NCI-H128 (cell line): ENCODE measurements around the gene NPHP4.
A peak's percentile ranks its signal among the peaks of the same experiment; 100 is the strongest.

Experiments
- DNase-seq: peaks from one replicate; lab custom pipeline; 2025; ENCODE audit not compliant: unreplicated experiment; lab: John Stamatoyannopoulos, UW

The NPHP4 gene

DNA sequence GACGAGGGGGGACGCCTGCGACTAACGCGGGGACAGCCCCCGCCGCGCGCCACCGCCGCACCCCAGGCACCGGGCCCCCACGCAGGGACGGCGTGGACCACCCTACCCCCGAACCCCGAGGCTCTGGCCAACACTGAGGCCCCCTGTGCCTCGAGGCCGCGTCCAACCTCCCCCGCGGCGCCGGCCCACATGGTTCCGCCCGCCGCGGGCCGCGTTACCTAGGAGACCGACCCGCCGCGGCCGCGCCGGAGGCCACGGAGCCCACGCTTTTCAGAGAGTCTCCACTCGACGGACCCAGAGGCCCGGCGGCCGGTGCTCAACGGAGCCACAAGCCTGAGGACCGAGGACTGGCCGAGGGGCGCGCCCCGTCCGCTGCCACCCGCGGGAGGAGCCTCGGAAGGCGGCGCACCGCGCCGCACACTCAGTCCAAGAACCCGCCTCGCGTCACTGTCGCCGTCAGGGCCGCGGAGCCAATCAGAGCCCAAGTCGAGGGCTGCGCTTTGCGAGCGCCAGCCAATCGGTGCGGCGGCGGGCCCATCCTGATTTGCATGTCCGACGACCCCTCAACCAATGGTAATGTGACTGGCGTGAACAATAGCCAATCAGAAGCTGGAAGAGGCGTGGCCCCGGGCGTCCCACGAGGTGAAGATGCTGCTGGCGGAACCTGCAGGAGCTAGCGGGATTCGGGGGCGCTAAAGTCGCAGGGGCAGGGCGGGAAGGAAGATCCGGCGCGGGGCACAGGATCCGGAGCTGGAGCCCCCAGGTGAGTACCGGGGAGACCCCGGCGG lies at the start of gene NPHP4:
Gene NPHP4, minus strand, starts transcription at position 400 of the 788 bp plus-strand sequence. CDS start 6,136 bp downstream, outside the sequence.
- DNase-seq: peak; percentile 100

DNA sequence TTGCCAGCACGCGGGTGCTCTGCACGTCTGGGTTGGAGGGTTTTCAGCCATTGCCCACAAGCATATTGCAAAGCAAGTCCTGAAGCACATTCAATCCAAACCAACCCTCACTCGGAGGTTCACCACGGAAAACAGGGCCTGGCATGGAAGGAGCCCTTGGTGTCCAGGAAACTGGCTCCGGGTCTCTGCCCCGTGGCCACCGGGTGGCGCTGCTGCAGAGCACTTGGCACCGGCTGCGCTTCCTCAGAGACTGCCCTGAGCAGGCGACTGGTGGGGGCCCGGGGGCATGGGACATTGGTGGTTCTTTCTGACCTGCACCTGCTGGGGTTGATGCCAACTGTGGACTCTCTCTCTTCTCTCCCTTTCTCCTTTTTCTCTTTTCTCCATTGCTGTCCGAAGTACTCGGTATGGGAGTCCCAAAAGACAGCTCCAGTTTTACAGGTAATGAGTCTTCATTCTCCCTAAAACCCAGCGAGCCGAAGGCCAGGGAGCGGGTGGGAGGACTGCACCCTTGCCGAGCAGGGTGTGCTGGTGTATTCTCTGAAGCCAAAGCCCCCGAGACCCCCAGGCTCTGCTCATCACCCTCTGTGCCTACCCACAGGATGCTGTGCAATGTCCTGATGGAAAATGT lies 49.3 kb upstream of the NPHP4 start:
- DNase-seq: no peak

DNA sequence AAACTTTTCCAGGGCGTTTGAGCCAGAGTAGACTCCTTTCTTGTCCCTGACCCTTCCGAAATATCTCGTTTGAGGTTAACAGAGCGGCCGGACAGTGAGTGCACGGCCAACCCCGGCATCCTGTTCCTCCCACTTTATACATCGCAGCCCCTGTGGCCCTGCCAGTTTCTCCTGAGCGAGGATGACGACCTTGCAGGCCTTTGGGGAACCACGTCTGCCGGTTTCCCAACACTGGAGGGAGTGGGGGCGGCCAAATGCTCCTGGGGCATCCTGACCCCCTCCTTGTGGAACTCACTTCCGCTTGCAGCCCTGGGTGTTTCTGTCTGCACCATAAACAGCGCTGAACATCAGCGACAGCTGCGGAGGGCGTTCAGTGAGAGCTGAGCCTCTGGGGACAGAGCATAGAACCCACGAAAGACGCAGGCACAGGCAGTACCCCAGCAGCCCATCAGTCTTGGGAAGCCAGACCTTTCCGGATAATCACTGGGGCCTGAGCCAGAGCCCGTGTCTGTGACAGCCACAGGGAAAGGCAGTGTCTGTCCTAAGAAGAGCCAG lies 48.7 kb upstream of the NPHP4 start:
- no peak for DNase-seq

DNA sequence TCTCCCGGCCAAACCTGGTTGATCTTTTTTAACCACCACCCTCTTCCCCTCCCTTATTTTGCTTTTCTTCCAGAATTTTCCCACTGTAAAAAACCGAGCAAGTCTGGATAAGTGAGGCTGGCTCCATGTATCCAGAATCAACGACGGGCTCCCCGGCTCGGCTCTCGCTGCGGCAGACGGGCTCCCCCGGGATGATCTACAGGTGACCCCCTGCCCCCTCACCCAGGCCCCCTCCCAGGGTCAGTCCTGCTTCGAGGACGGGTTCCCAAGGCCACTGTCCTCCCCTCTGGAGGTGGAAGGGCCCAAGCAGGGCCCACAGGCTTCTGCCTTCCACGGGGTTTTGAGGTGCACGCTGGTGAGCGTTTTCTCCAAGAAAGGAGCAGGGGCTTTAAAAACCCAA lies 48.2 kb upstream of the NPHP4 start:
- DNase-seq: no peak

DNA sequence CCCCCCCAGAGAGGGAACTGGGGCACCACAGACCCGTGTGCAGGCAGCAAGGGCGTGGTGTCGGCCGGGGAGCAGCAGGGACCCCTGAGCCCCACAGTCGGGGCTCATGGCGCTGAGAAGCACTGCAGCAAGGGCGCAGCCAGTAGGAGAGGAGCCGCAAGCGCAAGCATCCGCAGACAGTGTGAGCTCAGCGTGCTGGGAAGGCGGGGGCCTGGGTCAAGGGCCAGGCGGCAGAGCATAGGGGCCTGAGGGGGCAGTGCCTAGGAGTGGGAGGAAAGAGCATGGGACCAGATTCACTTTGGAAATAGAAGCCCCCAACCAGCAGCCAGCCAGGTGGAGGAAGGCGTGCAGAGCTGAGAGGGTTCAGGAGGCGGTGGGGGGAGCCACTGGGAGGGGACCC lies 46.8 kb upstream of the NPHP4 start:
- DNase-seq: no peak

DNA sequence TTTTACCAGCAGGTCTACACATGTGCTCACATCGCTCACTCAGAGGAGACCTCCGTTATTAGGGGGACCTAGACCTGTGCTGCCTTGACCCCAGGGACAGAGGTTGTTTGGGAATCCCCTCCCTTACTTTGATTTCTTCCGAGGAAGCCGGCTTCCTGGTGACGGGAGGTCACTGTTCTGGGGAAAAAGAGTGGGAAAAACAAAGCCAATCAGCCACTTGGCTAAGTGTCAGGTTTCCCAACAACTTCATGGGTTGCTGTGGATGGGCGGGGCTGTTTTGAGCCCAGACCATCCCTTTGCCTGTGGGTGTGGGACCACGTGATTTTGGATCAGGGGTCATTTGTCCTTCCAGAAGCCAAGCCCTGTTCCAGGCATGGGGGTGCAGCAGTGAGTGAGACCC lies 46.4 kb upstream of the NPHP4 start:
- DNase-seq: no peak

DNA sequence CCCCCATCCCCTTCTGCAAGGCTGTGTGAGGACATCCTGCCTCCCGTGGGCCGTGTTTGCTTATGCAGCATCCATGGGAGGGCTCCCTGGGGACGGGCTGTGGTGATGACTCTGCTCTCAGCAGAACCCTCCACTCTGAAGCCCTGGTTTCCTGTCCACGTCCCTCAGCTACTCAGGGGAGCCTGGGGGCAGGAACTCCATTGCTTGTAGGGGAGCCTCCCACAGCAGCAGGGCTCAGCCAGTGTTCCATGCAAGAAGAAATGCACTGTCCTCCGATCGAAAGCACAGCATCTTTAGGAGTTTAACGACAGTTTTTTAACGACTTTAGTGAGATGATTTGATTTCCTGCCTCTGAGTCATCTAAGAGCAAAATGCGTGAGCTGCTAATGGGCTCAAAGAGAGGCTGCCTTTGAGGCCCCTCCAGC lies 45.1 kb upstream of the NPHP4 start:
- no peak for DNase-seq

DNA sequence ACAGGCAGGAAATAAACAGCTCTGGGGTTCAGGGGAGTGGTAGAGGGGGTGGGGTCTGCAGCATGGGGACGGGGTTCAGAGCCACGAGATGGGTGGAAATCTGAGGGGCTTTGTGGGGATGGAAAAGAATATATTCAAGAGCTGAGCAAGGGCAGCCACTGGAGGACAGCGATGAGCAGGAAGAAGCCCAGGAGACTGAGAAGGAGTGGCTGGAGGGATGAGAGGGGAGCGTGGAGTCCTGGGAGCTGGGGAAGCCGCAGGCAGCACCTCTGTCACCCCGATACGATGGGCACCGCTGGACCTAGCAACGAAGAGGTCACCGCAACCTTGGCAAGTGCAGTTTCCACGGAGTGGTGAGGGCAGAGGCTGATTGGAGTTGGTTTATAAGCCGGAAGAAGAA lies 43.5 kb upstream of the NPHP4 start:
- DNase-seq: no peak

DNA sequence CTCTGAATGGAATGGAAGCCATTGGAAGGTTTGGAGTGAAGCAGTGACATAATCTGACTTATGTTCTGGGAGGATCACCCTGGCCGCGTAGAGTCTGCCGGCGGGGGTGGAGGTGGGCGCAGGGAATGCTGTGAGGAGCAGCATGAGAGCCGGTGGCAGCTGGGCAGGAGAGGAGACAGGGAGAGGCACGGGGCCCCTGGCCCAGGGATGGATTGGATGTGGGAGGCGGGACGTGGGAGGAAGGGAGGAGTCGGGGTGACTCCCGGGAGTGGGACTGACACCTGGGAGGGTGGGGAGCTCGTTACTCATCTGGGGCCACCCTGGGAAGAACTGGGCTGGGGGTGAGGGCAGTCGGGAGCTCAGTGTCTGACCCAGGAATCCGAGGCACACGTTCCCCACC lies 43.1 kb upstream of the NPHP4 start:
- DNase-seq: no peak

DNA sequence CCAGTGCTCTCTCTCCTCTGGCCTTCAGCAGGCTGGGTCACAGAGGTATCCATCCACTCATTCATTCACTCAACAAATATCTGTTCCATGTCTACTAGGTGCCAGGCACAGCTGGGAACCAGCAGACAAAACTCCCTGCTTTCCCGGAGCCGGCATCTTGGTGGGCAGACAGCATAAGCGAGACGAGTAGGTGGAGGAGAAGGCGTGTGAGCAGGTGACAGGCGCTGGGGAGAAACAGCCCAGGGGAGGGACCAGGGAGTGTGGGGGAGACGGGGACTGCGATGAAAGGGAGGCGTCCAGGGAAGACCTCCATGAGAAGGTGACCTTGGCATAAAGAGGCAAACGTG lies 42.5 kb upstream of the NPHP4 start:
- no peak for DNase-seq

DNA sequence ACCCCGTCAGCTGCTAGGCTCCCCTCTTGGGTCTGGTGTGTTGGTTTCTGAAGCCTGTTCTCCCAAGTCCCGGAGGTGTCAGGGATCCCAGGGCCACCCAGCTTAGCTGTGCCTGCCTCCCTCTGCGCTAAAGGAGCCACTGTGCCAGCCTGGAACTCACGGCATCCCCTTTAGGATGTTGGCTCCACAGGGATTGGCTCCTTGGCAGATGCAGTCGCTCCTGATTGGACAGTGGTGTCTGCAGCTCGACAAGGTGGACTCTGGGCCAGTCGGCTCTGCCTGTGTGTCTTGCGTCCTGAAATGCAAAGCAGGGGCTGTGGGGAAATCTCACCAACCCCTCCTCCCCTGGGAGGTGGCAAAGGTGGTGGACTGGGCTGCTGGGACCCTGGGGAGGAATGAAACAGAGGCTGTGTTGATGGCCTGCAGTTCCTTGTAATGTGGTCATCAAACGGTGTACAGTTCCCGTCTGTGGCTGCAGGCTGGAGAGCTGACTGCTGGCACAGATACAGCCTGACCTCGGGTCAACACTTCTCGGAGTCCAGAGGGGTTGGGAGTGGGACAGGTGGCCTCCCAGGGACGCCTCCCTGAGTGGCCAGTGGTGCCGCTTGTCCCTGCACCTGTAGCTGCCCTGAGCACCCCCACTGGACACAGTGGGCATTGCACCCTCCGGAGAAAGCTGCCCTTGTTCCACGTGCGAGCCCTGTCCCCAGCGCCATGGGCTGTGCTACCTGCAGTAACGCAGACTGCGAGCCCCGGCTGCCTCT lies 41.9 kb upstream of the NPHP4 start:
- no peak for DNase-seq

DNA sequence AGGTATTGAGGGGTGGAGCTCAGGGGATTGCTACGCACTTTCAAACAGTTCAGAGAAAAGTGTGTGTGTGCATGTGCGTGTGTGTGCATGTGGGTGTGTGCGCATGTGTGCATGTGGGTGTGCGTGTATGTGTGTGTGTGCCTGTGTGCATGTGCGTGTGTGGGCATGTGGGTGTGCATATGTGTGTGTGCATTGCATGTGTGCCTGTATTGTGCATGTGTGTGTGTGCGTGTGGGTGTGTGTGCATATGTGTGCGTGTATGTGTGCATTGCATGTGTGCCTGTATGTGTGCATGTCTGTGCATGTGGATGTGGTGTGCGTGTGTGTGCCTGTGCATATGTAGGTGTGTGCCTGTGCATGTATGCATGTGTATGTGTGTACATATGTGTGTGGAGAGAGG lies 40.9 kb upstream of the NPHP4 start:
- DNase-seq: no peak

DNA sequence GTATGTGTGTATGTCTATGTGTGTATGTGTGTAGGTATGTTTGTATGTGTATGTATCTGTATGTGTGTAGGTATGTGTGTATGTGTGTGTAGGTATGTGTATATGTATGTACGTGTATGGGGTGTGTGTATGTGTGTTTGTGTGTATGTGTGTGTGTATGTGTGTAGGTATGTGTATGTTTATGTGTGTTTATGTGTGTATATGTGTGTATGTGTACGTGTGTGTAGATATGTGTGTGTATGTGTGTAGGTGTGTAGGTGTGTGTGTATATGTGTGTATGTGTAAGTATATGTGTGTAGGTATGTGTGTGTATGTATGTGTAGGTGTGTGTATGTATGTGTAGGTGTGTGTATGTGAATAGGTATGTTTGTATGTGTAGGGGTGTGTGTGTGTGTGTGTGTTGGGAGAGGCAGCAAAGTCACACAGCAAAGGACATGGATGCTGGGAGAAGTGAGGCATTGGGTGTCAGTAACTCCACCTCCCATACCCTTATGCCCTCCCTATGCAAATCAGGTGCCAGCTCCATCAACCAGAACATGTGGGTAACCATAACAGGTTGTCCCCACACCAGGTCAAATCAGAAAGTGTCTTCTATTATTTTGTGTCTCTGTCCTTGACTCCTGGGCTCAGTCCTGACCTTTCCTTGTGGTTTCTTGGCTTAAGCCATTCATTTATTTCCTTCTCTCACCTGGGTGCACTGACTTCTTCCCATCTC lies 38.5 kb upstream of the NPHP4 start:
- DNase-seq: no peak

DNA sequence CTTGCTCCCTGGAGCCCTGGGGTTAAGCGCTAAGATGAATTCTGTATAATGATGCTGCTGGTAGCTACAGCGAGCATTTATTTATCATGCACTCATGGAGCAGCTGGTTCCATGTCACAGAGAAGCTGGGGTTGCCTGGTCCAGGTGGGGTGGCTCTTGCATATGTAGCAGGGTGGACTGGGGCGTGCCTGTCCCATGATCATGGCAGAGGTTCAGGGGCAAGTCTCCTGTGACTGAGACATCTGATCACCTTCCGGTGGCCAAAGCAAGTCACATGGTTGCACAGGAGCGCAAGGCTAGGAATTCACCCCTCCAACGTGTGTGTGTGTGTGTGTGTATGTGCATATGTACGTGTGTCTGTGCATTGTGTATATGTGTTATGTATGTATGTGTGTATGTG lies 37.9 kb upstream of the NPHP4 start:
- DNase-seq: no peak

DNA sequence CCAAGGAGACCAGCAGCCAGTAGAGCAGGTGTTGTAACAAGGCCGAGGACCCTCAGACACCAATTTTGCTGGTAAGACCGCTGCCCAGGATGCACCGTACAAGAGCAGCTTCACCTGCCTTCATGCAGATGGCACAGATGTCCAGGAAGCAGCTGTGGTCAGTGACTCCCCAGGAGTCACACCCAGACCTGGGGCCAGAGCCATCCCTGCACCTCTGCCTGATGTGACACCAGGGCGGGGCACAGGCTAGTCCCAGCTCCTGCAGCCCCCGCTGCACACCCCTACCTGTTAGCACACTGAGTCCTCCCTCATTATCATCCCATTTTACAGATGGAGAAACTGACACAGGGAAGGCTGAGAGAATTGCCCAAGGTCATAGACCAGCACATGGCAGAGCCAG lies 37.1 kb upstream of the NPHP4 start:
- no peak for DNase-seq

DNA sequence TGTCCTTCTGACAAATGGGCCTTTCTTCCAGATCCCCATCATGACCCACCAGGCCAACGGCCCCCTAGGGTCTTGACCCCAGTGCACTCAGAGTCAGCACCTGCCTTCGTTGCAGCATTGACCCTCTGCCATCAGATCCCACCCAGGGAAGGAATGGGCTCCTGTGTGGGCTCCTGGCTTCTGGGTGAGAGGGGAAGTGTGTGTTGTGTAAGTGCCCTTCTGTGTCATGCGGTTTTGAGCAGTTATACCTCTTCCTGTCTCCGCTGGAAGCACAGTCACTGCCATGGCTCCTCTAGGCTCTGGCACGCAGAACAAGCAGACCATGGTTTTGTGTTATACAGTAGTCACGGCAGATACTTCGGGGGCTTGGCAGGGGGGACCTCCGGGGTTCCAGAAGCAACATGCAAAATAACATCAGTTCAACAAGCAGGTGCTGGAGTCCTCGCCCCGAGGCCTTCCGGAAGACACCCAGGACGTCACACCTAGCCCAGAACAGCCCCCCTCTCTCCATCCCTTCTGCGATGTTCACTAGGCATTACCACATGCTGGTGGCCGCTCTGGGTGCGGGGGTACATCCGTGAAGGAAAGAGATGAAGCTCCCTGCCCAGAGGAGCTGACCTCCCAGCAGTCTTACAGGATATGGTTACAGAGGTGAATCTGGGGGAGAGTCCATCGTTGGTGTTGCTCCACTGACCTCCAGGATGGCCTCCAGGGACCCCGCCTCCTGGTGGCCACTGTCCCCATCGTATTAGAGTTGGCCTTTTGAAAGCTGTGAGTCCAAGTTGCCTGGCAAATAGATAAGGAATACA lies 36.0 kb upstream of the NPHP4 start:
- no peak for DNase-seq

DNA sequence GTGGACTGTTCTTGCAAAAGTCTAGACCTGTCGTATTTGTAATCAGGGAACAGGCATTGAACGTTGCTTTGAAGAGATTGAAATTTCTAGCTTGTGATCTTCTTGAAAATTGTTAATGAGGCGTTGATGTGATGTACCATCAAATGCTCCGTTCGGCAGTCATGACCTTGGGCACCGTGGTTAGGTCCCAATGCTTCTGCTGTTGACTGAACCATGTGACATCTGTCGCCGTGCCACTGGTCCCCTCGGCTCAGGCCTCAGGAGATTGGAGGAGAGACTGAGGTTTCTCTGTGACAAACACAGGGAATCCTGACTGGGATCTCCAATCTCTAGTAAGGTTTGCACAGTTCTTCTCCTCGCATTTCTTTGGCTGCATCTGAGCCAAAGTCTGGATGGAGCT lies 35.4 kb upstream of the NPHP4 start:
- no peak for DNase-seq

DNA sequence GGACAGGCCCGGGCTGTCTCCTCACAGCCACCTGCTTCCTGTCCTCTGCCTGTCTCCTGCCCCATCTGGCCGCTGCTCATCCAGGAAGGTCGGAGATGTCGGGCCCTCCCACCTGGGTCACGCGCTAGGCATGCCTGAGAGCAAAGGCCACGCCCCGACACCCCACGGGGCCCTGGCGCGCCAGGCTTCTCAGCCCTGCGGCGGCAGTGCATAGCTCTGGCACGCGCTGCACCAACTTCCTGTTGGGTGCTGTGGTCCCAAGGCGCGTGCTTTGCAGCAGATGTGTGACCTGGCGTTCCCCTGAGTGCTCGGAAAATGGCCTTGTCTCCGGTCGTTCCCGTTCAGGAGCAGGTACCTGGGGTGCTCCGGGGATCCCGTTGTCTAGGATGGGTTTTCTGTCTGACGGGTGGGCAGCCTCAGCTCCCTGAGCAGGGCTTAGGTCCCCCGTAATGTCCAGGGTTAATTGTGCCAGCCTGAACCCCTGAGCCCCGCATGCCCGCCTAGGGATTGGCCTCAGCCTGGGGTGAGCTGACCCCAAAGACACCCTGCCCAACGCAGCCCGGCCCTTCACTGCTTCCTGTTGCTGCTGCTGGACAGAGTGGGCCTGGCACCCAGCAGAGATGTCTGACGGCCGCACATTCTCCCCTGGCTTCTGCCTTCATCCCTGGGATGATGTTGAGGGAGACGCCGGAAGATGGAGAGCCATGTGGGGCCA lies 34.0 kb upstream of the NPHP4 start:
- DNase-seq: no peak

DNA sequence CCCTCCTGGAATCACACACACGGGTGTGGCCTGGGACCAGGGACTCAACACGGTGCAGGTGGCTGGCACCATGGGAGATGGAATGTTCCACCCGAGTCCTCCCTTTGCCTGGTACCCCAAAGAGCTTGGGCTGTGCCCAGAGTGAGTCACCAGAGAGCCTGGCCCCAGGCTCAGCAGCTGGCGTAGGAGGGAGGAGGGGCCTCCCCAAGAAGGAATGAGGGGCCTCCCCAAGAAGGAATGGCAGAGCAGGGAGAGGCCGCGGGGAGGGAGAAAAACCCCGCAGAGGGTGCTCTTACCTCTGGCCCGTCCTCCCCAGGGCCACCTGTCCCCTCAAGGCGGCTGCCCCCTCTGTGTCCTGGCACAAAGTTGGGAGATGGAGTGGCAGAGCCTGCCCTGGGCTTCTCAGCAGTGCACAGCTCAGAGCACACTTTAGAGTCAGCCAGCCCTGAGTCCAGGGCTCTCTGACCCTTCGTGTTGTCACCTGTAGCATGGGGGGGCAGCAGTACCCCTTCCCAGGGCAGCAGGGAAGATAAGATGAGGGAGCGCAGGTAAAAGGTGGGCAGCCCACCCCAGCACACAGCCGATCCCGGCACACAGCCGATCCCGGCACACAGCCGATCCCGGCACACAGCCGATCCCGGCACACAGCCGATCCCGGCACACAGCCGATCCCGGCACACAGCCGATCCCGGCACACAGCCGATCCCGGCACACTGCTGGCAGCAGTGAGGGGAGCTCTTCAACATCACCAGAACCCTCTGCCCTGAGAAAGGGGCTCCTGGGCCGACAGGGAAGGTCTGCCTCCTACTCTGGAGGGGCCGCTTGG lies 33.3 kb upstream of the NPHP4 start:
- DNase-seq: no peak
